ENCODE results near the gene CLK2.

CLK2 gene

DNA sequence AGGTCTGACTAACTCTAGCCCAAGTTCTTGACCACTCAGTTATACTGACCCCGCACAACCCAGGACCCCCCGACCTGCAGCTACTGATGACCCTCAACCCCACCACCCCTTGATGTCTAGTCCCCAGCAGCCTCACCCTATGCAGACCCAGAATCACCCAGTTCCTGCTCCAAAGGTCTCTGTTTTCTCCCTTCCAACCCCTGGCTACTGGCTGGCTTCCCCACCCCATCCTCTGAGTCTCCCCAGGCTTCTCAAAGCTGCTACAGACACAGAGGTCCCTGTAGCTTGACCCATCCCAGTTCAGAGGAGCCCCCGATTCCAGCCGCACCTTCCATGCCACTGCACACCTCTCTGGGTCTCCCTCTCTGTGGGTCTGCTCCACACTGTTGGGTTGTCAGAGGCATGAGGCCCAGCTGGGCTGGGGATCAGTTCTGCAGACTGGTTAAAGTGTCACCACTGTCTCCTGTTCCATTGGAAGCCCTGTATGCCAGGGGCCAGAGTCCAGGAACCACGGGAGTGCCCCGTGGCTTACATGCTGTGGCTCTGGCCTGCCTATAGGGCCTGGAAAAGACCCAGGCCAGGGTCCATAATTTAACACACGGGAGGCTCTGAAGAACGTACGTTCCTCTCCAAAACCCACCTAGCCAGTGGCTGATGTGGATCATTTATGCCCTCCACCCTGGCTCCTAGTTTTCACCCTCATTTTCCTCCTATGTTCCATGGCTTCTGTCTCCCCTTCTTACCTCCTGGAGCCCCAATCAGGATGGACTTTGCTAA, 27.4 kb upstream of the CLK2 start:
- Histone ChIP-seq H3K4me3 (ENCODE audit: low read depth, low read length) (no peak overlapping the region), H3K27ac (no peak overlapping the region), H3K27me3 (replicated peaks) (peaks cover 10% of the 10 kb centered on the region), H3K36me3 (replicated peaks) (no peaks in the 10 kb centered on the region)
- no peak for DNase-seq
- TF ChIP-seq, protein P1, sequence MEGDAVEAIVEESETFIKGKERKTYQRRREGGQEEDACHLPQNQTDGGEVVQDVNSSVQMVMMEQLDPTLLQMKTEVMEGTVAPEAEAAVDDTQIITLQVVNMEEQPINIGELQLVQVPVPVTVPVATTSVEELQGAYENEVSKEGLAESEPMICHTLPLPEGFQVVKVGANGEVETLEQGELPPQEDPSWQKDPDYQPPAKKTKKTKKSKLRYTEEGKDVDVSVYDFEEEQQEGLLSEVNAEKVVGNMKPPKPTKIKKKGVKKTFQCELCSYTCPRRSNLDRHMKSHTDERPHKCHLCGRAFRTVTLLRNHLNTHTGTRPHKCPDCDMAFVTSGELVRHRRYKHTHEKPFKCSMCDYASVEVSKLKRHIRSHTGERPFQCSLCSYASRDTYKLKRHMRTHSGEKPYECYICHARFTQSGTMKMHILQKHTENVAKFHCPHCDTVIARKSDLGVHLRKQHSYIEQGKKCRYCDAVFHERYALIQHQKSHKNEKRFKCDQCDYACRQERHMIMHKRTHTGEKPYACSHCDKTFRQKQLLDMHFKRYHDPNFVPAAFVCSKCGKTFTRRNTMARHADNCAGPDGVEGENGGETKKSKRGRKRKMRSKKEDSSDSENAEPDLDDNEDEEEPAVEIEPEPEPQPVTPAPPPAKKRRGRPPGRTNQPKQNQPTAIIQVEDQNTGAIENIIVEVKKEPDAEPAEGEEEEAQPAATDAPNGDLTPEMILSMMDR (IDR thresholded peaks at IDR 0.05; ENCODE audit: low read depth, low read length, missing control alignments) = no peak
- in situ Hi-C loops (cut with HindIII; ENCODE audit: low pct_ligation_motif_present, low sequenced_read_pairs) = no loop called here

DNA sequence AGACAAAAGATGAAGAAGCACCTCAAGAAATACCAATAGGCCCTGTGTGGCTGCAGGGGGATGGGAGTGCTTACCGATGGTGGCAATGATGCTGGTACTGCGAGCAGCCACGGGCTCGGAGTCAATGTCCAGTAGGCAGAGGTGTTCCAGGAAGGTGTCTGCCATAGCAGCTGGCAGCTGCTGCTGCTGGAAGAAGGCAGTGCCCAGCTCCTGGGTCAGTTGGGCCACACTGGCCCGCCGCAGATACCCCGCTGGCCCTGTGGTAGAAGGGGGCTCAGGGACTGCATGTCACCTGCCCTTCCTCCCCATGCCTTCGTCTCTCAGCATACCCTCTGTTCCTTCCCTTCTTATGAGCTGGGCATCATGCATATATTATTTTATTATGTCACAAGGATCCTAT, 26.7 kb upstream of the CLK2 start:
- Histone ChIP-seq H3K27me3 (replicated peaks) (peaks cover 17% of the 10 kb centered on the region), H3K36me3 (replicated peaks) (no peaks in the 10 kb centered on the region), H3K27ac (no peak overlapping the region), H3K4me3 (ENCODE audit: low read depth, low read length) (no peak overlapping the region)
- in situ Hi-C loops (cut with HindIII; ENCODE audit: low pct_ligation_motif_present, low sequenced_read_pairs) = no loop called here
- no peak for DNase-seq
- TF ChIP-seq, protein P1 (IDR thresholded peaks at IDR 0.05; ENCODE audit: low read depth, low read length, missing control alignments) = no peak

DNA sequence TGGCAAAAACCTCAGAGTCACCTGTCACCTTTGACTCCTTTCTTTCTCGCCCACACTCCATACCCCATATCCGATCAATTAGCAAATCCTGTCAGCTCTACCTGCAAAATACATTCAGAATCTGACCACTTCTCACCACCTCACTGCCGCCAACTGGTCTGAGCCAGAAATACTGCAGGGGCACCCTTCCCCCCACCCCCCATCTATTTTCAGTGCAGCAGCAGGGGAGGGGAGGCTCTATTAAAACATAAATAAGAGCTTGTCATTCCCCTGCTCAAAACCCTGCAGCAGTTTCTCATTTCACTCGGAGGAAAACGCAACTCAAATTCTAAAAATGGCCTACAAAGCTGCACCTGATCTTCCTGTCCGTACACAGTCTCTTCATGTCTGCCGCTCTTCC, 24.1 kb upstream of the CLK2 start:
- Histone ChIP-seq H3K4me3 (ENCODE audit: low read depth, low read length) (no peak overlapping the region), H3K27ac (no peak overlapping the region), H3K27me3 (replicated peaks) (peaks cover 31% of the 10 kb centered on the region), H3K36me3 (replicated peaks) (no peaks in the 10 kb centered on the region)
- TF ChIP-seq, protein P1 (IDR thresholded peaks at IDR 0.05; ENCODE audit: low read depth, low read length, missing control alignments) = no peak
- no peak for DNase-seq
- in situ Hi-C loops (cut with HindIII; ENCODE audit: low pct_ligation_motif_present, low sequenced_read_pairs) = no loop called here

DNA sequence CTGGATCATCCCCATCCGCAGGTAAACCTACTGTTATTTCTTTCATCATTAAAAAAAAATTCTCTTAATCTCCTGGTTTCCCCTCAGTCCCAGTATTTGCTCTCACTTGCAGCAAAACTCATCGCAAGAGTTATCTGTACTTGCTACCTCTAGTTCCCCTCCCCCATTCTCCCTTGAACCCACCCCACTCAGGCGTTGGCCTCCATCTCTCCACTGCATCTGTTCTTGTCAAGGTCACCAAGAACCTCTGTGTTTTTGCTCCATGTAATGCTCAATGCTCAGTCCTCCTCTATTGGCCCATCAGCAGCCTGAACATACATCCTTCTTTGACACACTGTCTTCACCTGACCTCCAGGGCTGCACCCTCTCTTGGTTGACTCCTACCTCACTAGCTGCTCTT, 23.4 kb upstream of the CLK2 start:
- Histone ChIP-seq H3K27ac (no peak overlapping the region), H3K4me3 (ENCODE audit: low read depth, low read length) (no peak overlapping the region), H3K27me3 (replicated peaks) (peaks cover 31% of the 10 kb centered on the region), H3K36me3 (replicated peaks) (no peaks in the 10 kb centered on the region)
- DNase-seq = no peak
- TF ChIP-seq, protein P1 (IDR thresholded peaks at IDR 0.05; ENCODE audit: low read depth, low read length, missing control alignments) = no peak
- in situ Hi-C loops (cut with HindIII; ENCODE audit: low pct_ligation_motif_present, low sequenced_read_pairs) = no loop called here

DNA sequence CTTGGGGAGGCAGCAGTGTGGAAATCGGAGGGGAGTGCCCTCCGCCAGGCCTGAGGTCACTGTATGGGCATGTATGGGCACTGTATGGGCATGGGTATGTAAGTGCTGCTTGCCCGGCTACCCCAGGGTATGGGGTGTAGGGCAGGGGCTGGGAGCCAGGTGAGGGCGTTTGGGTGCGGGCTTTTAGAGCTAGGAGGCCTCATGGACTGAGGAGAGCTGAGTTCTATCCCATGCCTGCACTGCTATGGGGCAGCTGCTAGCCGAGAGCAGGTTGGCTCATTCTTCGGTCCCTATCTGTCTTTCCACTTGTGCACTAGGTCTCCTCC, 22.6 kb upstream of the CLK2 start:
- Histone ChIP-seq H3K36me3 (replicated peaks) (no peaks in the 10 kb centered on the region), H3K27me3 (replicated peaks) (peaks cover 31% of the 10 kb centered on the region), H3K4me3 (ENCODE audit: low read depth, low read length) (no peak overlapping the region), H3K27ac (no peak overlapping the region)
- in situ Hi-C loops (cut with HindIII; ENCODE audit: low pct_ligation_motif_present, low sequenced_read_pairs) = no loop called here
- TF ChIP-seq, protein P1 (IDR thresholded peaks at IDR 0.05; ENCODE audit: low read depth, low read length, missing control alignments) = no peak
- no peak for DNase-seq
